ENCODE data around the gene CALB2. TPM values are rescaled to one million over a fixed set of nuclear protein-coding genes. Genes with fewer than 3 reads are reported as not detected.
"Not testable (repeated sequence)": the region's sequence is repeated elsewhere in the genome, so short reads cannot be mapped to it uniquely, and the experiment has no call there.

CALB2 gene
- total RNA-seq, 1 donor from 2014 or later: 0.96 TPM

DNA sequence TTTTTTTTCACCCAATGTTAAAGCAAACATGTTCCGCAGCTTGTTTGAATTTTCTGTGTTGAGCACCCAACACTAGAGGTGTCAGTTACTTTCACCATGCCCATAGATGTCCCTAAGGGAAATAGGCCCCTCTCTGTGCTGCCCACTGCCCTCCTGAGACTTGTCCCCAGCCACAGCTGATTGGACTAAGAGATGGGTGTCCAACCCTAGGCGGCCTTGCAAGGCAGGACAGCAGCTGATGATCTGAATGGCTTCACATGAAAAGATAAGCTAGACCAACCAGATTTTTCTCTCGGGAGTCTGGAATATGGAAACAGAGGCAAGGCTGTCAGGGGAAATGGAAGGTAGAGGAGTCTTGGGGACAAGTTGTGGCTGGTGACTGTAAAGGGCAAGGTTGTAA is 6.1 kb upstream of the CALB2 start:
- H3K9me3 Mint-ChIP-seq (ENCODE audit: low read depth): no peaks in the 10 kb centered on the region
- no peaks in the 10 kb centered on the region for H3K4me1 Mint-ChIP-seq (ENCODE audit: low read depth)
- H3K4me3 Mint-ChIP-seq (ENCODE audit: low read depth): no peak overlapping the region
- TF ChIP-seq, protein P1, sequence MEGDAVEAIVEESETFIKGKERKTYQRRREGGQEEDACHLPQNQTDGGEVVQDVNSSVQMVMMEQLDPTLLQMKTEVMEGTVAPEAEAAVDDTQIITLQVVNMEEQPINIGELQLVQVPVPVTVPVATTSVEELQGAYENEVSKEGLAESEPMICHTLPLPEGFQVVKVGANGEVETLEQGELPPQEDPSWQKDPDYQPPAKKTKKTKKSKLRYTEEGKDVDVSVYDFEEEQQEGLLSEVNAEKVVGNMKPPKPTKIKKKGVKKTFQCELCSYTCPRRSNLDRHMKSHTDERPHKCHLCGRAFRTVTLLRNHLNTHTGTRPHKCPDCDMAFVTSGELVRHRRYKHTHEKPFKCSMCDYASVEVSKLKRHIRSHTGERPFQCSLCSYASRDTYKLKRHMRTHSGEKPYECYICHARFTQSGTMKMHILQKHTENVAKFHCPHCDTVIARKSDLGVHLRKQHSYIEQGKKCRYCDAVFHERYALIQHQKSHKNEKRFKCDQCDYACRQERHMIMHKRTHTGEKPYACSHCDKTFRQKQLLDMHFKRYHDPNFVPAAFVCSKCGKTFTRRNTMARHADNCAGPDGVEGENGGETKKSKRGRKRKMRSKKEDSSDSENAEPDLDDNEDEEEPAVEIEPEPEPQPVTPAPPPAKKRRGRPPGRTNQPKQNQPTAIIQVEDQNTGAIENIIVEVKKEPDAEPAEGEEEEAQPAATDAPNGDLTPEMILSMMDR (IDR thresholded peaks at IDR 0.05; ENCODE audit: unreplicated experiment): no peak
- H3K27ac Mint-ChIP-seq: no peak overlapping the region
- H3K27me3 Mint-ChIP-seq: peaks cover 45% of the 10 kb centered on the region
- no peak for DNase-seq (ENCODE audit: low spot score, unreplicated experiment)
- no peaks in the 10 kb centered on the region for H3K36me3 Mint-ChIP-seq (ENCODE audit: insufficient read depth)

DNA sequence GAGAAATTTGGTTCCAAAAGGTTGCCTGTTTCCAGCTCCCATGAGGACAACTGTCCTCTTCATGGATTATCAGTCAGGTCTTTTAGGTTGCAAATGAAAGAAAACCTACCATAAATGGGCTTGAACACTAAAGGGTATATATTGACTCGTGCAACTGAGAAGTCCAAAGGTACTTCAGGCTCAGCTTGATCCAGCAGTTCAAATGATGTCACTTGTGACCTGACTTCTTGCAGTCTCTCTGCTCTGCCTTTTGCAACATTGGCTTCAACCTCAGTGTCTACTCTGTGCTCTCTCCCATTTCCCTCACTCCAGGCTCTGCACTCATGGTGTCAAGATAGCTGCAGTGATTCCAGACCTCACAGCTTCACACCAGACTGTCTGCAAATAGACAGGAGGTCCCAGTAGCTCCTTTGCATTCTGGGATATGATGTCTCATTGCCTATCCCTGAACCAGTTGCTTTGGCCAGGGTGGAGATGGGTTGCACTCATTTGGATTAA is 5.5 kb upstream of the CALB2 start:
- no peaks in the 10 kb centered on the region for H3K36me3 Mint-ChIP-seq (ENCODE audit: insufficient read depth)
- TF ChIP-seq, protein P1 (IDR thresholded peaks at IDR 0.05; ENCODE audit: unreplicated experiment): no peak
- no peak for DNase-seq (ENCODE audit: low spot score, unreplicated experiment)
- no peaks in the 10 kb centered on the region for H3K4me1 Mint-ChIP-seq (ENCODE audit: low read depth)
- no peak overlapping the region for H3K4me3 Mint-ChIP-seq (ENCODE audit: low read depth)
- H3K27me3 Mint-ChIP-seq: peaks cover 45% of the 10 kb centered on the region
- no peak overlapping the region for H3K27ac Mint-ChIP-seq
- no peaks in the 10 kb centered on the region for H3K9me3 Mint-ChIP-seq (ENCODE audit: low read depth)

DNA sequence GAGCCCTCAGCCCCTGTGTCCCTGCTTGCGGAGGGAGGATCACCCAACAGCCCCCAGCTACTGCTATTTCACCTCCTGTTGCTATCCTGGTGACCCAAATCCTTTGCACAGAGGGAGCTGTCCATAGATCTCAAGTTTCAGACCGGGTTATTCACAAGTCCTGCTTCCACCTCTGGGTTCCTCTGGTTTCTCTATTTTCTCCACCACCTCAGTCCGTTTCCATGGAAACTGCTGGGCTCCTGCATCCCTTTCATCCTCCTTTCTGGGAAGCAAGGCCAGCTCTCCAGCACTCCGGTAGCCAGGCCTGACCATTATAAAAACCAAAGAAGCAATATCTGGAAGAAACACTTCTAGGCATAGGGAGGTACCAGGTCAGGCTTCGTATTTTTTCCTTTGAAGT is 4.8 kb upstream of the CALB2 start:
- no peaks in the 10 kb centered on the region for H3K9me3 Mint-ChIP-seq (ENCODE audit: low read depth)
- TF ChIP-seq, protein P1 (IDR thresholded peaks at IDR 0.05; ENCODE audit: unreplicated experiment): no peak
- DNase-seq (ENCODE audit: low spot score, unreplicated experiment): no peak
- peaks cover 2% of the 10 kb centered on the region for H3K4me1 Mint-ChIP-seq (ENCODE audit: low read depth)
- H3K27ac Mint-ChIP-seq: no peak overlapping the region
- H3K27me3 Mint-ChIP-seq: peaks cover 48% of the 10 kb centered on the region
- H3K4me3 Mint-ChIP-seq (ENCODE audit: low read depth): no peak overlapping the region
- no peaks in the 10 kb centered on the region for H3K36me3 Mint-ChIP-seq (ENCODE audit: insufficient read depth)

DNA sequence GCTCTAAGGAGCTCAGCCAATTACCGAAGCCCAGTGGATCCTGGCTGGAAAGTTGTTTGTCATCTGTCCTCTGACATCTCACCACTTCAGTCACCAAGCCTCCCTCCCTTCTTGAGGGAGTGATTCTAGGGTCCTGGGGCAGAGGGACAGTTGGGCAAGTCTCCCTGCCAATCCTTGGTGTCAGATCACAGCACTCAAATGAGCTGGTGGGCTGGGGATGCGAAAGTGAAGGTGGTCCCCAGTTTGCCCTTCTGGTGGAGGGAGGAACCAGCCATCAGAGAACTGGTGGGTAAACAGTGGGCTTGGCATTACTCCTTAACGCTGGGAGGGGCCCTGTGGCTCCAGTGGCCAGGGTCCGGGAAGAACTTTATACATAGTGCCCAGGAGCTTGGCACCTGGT is 4.4 kb upstream of the CALB2 start:
- Mint-ChIP-seq H3K4me1 (ENCODE audit: low read depth) (peaks cover 2% of the 10 kb centered on the region), H3K4me3 (ENCODE audit: low read depth) (no peak overlapping the region), H3K9me3 (ENCODE audit: low read depth) (no peaks in the 10 kb centered on the region), H3K27ac (no peak overlapping the region), H3K27me3 (peaks cover 52% of the 10 kb centered on the region), H3K36me3 (ENCODE audit: insufficient read depth) (no peaks in the 10 kb centered on the region)
- no peak for DNase-seq (ENCODE audit: low spot score, unreplicated experiment)
- TF ChIP-seq, protein P1 (IDR thresholded peaks at IDR 0.05; ENCODE audit: unreplicated experiment): no peak

DNA sequence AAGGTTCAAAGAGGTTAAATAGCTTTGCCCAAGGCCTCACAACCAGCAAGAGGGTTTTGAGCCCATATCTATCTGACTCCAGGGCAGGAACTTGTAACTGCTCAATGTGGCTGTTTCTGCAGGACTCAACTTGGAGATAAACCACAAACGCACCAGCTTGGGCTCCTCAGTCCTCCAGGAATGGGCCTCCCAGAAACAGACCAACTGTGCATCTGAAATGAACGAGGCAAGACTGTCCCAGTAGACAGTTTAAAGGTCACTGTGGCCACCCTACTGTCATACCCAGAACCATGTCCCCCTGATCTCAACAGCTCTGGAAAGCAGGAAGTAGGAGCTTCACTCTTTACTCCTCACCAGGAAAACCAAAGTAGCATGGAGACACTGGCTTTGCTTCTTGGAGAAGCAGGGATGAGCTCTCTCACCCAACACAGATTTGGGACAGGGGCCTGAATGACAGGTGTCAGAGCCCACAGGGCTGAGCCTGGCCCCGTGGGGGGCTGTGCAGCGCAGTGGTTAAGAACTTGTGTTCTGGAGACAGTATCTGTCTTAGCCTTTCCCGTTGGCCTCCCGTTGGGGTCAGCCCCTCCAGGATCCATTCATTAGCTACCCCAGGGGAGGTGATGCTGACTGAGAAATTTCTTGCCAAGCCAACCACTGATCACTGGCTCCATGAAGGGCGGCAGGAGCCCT is 2.3 kb upstream of the CALB2 start:
- H3K4me3 Mint-ChIP-seq (ENCODE audit: low read depth): no peak overlapping the region
- H3K4me1 Mint-ChIP-seq (ENCODE audit: low read depth): peaks cover 2% of the 10 kb centered on the region
- no peak for DNase-seq (ENCODE audit: low spot score, unreplicated experiment)
- peaks cover 66% of the 10 kb centered on the region for H3K27me3 Mint-ChIP-seq
- no peak overlapping the region for H3K27ac Mint-ChIP-seq
- TF ChIP-seq, protein P1 (IDR thresholded peaks at IDR 0.05; ENCODE audit: unreplicated experiment): no peak
- H3K9me3 Mint-ChIP-seq (ENCODE audit: low read depth): no peaks in the 10 kb centered on the region
- no peaks in the 10 kb centered on the region for H3K36me3 Mint-ChIP-seq (ENCODE audit: insufficient read depth)

DNA sequence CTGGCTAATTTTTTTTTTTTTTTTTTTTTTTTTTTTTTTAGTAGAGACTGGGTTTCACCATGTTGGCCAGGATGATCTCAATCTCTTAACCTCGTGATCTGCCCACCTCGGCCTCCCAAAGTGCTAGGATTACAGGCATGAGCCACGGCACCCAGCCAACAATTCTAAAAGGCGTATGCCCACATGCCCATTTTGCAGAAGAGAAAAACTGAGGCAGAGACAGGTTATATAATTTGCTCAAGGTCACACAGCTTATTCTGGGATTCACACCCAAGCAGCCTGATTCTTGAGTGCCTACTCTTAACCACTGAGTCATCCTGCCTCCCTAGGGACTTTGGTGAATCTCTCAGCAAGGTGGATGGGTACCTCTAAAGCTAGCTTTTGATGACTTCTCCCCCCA is 1.6 kb upstream of the CALB2 start:
- H3K4me1 Mint-ChIP-seq (ENCODE audit: low read depth); H3K36me3 Mint-ChIP-seq (ENCODE audit: insufficient read depth); DNase-seq (ENCODE audit: low spot score, unreplicated experiment); H3K9me3 Mint-ChIP-seq (ENCODE audit: low read depth); H3K4me3 Mint-ChIP-seq (ENCODE audit: low read depth); H3K27ac Mint-ChIP-seq: not testable (repeated sequence)
- peaks cover 69% of the 10 kb centered on the region for H3K27me3 Mint-ChIP-seq

All from progenitor cell of endocrine pancreas (in vitro differentiated cells).